ENCODE results near the gene EPHX1.

DNA sequence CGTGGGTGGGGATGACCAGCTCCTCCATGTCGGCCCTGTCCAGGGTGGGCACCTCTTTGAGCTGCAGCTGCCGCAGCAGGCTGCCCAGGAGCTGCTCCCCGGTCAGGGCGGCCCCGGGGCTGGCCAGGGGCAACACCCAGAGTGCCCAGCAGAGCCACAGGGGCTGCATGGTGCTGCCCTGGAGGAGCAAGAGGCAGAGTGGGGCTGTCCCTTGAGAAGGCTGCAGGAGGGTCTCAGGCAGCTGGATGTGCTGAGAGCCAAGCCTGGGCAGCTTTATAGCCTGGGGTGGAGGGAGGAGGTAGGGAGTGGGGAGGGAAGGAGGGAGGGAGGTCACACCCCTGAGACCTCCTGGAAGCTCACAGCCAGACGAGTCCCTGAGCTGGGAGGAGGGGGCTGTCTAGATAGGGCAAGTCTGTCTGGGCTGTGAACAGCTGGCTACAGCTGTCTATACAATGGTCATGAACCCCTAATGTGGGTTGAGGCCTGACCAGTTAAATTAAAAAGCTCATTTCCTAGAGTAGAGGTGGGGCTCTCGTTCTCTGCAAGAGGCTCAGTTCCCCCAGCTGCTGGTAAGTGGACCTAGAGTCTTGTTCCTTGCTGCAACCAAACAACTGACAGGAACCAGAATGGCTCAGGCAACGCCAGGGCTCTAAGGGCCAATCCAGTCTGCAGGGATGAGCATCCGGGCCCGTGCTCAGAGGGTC lies 79.1 kb downstream of the EPHX1 start, which contains the start of gene LEFTY1:
- TF ChIP-seq, protein P1, sequence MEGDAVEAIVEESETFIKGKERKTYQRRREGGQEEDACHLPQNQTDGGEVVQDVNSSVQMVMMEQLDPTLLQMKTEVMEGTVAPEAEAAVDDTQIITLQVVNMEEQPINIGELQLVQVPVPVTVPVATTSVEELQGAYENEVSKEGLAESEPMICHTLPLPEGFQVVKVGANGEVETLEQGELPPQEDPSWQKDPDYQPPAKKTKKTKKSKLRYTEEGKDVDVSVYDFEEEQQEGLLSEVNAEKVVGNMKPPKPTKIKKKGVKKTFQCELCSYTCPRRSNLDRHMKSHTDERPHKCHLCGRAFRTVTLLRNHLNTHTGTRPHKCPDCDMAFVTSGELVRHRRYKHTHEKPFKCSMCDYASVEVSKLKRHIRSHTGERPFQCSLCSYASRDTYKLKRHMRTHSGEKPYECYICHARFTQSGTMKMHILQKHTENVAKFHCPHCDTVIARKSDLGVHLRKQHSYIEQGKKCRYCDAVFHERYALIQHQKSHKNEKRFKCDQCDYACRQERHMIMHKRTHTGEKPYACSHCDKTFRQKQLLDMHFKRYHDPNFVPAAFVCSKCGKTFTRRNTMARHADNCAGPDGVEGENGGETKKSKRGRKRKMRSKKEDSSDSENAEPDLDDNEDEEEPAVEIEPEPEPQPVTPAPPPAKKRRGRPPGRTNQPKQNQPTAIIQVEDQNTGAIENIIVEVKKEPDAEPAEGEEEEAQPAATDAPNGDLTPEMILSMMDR (IDR thresholded peaks at IDR 0.05): no peak
- TF ChIP-seq ZFX (IDR thresholded peaks at IDR 0.05; ENCODE audit: borderline replicate concordance): no peak
